Epithelial cell of proximal tubule (primary cell): ENCODE data around the gene ADAMTS15. TPM values are rescaled to one million over a fixed set of nuclear protein-coding genes. Genes with fewer than 3 reads are reported as not detected.

Source experiments
- DNase-seq: peaks from one replicate; pipeline ENCODE4 v3.0.0-alpha.2; 2011; ENCODE audit warnings: low read depth
- H3K4me3 ChIP-seq: 2 replicates; pipeline ENCODE4 v1.5.1; 2011; ENCODE audit warnings: low read depth, mild to moderate bottlenecking, low read length
- total RNA-seq: library from RNA; depleted of rRNA; stranded (reverse); fragments of >200 nt; gene quantifications from 2 replicates; pipeline ENCODE4 v1.2.3, GENCODE V29; 2015
- TF ChIP-seq, protein P1 (sequence below): conservative IDR thresholded peaks from 2 replicates; pipeline ENCODE4 v1.5.1; 2012; ENCODE audit warnings: low read depth, mild to moderate bottlenecking, low read length

ADAMTS15 gene
- total RNA-seq, 1 donor from 2014 or later: 0.58 TPM

DNA sequence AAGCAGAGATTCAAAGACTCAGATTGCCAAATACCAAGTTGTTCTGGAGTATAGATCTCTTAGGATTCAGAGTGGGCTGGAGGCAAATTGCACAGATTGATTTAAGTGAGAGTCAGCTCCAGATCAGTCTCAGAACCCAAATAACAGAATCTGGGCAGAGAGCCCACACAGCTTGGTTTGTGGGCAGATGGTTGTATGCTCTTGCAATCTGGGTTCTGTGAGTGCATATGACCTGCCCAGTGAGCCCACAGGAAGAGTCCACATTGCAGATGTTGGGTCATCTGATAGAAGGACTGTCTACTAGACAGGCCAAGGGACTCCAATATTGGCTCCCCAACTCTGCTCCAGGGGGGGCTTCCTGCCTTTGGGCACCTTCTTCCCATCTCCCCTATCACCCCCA lies 65.9 kb downstream of the ADAMTS15 start:
- DNase-seq: no peak

GRCh38 chr11:130514851-130515250 lies 66.4 kb downstream of the ADAMTS15 start:
- TF ChIP-seq, protein P1, sequence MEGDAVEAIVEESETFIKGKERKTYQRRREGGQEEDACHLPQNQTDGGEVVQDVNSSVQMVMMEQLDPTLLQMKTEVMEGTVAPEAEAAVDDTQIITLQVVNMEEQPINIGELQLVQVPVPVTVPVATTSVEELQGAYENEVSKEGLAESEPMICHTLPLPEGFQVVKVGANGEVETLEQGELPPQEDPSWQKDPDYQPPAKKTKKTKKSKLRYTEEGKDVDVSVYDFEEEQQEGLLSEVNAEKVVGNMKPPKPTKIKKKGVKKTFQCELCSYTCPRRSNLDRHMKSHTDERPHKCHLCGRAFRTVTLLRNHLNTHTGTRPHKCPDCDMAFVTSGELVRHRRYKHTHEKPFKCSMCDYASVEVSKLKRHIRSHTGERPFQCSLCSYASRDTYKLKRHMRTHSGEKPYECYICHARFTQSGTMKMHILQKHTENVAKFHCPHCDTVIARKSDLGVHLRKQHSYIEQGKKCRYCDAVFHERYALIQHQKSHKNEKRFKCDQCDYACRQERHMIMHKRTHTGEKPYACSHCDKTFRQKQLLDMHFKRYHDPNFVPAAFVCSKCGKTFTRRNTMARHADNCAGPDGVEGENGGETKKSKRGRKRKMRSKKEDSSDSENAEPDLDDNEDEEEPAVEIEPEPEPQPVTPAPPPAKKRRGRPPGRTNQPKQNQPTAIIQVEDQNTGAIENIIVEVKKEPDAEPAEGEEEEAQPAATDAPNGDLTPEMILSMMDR: no peak
- DNase-seq: no peak
- no peak overlapping the region for H3K4me3 ChIP-seq

More for the DNA sequence above, 65.9 kb downstream of the ADAMTS15 start:
- TF ChIP-seq, protein P1: no peak
- H3K4me3 ChIP-seq: no peak overlapping the region

DNA sequence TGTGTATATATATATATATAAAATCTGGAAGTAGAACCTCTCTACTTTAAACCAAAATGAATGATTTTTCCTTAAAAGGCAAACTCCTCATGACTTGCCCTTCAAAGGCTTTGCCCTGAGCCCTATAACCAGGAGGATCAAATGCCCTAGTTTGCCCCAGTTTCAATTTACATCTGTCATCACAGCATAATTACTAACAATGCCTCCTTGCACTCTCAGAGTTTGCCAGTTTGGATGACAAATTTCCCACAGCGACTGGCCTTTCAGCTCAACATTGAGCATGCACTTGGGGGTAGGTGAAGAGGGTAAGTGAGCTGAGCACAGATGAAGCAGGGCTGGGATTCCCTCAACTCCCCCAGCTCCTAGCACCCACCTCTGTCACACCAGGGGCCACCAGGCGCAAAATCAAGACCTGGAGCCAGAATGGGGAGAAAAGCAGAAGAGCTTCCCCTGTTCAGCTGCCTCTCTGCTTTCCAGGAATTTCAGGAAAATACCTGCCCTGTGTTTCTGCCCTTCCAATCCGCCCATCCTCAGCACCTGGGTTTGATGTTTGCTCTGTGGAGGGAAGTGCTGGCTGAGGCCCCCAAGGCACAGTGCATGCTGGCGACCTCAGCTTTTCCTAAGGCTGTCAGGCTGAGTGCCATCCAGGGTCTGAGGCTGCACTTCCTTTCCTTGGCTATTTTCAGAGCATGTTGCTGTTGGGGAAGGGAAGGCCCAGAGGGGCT lies 67.5 kb downstream of the ADAMTS15 start:
- no peak for DNase-seq
- TF ChIP-seq, protein P1: no peak
- H3K4me3 ChIP-seq: no peak overlapping the region

GRCh38 chr11:130516554-130517505 lies 68.4 kb downstream of the ADAMTS15 start:
- TF ChIP-seq, protein P1: no peak
- DNase-seq: no peak
- no peak overlapping the region for H3K4me3 ChIP-seq

- TF ChIP-seq, protein P1: no peak
- no peak for DNase-seq
- H3K4me3 ChIP-seq: no peak overlapping the region
Measured at GRCh38 chr11:130518164-130518680, 69.8 kb downstream of the ADAMTS15 start.

- H3K4me3 ChIP-seq: no peak overlapping the region
- TF ChIP-seq, protein P1: no peak
- DNase-seq: no peak
Measured at GRCh38 chr11:130519128-130519932, 70.9 kb downstream of the ADAMTS15 start.
